GM13977 (cell line): ENCODE data around the gene C12orf42.

Experiments used
- DNase-seq: peaks from one replicate; pipeline ENCODE4 v3.0.0; 2012; ENCODE audit warnings: low spot score
- in situ Hi-C: fragments of 300-500 bp; cut with MboI; formaldehyde crosslinking; loops from one replicate; pipeline ENCODE4 v1.12.0; 2022; ENCODE audit warnings: low sequenced_read_pairs, low pct_unique_long_range_greater_than_20kb, mixed read lengths, inconsistent platforms; ENCODE audit not compliant: unreplicated experiment
- TF ChIP-seq, protein P1 (sequence below): IDR thresholded peaks from 2 replicates; pipeline ENCODE4 v1.5.1; 2012; ENCODE audit warnings: mild to moderate bottlenecking, control low read depth; ENCODE audit not compliant: insufficient read depth; ENCODE audit errors: extremely low read depth, missing control alignments

Gene C12orf42

DNA sequence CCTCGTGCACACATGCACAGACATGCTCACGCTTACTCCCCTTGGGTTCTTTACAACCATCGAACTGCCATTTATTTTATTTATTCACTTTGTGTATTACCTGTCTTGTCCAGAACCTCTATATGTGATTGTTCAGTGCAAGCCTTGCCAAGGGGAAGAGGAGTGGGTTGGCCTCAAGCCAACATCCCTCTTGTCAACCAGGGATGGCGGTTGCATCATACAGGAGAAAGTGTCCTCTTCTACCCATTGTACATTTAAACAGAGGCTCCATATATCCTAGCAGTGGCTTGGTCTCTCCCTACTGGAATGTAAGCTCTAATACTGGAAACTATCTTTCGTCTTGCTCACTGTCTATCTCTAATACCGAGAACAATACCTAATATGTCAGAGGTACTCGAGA, 108.4 kb downstream of the C12orf42 start:
- no peak for DNase-seq
- TF ChIP-seq, protein P1, sequence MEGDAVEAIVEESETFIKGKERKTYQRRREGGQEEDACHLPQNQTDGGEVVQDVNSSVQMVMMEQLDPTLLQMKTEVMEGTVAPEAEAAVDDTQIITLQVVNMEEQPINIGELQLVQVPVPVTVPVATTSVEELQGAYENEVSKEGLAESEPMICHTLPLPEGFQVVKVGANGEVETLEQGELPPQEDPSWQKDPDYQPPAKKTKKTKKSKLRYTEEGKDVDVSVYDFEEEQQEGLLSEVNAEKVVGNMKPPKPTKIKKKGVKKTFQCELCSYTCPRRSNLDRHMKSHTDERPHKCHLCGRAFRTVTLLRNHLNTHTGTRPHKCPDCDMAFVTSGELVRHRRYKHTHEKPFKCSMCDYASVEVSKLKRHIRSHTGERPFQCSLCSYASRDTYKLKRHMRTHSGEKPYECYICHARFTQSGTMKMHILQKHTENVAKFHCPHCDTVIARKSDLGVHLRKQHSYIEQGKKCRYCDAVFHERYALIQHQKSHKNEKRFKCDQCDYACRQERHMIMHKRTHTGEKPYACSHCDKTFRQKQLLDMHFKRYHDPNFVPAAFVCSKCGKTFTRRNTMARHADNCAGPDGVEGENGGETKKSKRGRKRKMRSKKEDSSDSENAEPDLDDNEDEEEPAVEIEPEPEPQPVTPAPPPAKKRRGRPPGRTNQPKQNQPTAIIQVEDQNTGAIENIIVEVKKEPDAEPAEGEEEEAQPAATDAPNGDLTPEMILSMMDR, result no peak
- in situ Hi-C loops, result no loop called here

DNA sequence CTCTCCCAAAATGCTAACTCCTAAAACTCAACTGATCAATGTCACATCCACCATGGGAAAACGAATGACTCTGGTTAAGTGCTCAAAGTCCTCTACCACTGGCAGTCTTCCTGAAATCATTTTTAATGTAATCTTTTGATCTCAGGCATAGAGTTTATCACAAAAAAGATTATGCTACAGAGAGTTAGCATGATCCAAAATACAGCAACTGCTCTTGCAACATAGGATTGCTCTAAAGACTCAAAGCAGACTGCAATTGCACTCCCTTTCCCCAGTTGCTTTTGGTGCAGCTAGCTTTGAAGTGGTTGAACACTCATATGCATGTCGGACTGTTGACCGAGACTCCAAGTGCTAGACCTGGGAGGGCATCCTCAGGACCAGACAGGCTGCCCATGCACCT, 109.3 kb downstream of the C12orf42 start:
- in situ Hi-C loops, result no loop called here
- no peak for DNase-seq
- TF ChIP-seq, protein P1, result no peak

DNA sequence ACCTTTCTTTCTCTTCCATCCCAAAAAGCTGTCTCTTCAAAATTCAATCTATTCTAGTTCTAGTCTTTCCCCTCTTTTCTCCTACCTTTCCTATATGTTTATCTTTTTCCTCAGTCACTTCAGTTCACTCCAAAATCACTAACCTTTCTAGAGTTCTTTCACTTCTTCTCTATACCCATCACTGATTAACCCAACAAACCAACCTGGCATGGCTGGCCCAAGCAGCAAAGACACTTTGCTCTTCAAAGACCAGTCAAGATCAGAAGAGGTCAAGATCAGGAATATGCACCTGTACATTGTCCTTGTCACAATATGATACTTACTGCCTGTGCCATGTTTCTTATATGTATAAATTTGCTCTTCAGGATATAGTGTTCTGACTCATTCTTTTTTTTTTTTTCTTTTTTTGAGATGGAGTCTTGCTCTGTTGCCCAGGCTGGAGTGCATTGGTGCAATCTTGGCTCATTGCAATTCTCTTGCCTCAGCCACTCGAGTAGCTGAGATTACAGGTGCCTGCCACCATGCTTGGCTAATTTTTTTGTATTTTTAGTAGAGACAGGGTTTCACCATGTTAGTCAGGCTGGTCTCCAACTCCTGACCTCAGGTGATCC, 112.9 kb downstream of the C12orf42 start:
- in situ Hi-C loops, result no loop called here
- DNase-seq, result no peak
- TF ChIP-seq, protein P1, result no peak

DNA sequence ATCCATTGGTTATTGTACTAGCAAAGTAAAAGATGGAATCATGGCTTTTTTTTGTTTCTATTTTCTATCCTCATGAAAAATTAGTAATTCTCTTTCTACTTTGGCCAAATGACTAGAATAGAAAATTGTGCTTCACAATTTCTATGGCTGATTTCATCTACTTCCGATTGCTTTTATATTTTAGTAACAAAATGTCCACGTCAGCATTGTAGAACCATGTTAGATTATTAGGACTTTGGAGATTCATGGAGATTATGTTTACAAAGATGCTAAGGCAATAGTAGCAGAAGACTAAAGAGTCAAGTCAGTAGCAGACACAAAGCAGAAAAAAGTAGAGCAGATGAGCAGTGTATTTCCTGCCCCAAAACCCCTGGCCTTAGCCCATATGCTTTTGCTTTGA, 113.6 kb downstream of the C12orf42 start:
- DNase-seq, result no peak
- TF ChIP-seq, protein P1, result no peak
- in situ Hi-C loops, result no loop called here

DNA sequence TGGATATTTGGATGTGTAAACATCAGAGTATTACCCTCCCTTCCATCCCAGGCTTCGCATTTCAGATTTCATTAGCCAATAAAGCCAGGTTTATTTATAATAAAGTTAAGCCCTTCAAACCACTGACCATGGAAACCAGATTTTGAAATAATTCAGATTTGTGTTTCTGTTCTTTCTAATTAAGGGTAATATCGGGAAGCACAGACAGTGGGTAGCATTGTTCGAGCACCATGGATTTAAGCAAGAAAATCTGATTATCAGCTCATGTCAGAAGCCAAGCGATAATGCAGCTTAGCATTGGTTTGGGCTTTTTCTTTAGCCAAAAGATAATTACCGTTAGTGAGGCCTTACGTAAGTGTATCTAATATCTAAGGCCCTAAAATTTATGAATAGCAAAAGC, 116.1 kb downstream of the C12orf42 start:
- no peak for DNase-seq
- in situ Hi-C loops, result no loop called here
- TF ChIP-seq, protein P1, result no peak

DNA sequence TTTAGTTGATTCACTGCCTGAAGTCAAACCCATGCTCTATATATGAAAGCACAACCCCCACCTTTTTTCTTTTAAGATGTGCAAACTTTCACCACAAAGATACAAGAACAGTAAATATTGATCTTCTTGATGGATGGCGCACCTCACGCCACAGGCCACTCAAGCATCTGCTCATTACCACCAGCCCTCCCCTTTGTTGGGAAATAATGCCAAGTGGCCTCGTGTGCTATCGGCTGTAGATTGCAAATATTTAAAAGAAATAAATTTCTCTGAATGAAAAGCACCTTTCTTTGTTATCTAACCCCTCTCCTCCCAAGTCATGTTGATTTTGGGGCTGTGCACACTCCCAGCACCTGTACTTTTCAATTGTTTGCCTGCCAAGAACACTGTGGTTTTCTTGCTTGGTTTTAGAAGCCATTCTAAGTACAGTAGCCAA, 122.7 kb downstream of the C12orf42 start:
- DNase-seq, result no peak
- in situ Hi-C loops, result no loop called here
- TF ChIP-seq, protein P1, result no peak
